HEK293 (cell line): ENCODE measurements around the gene STMND1.

Experiments
- CTCF ChIA-PET: fragments of 350-600 bp; formaldehyde crosslinking; extraction: SDS; loops from one replicate; lab custom pipeline; 2021; ENCODE audit warnings: antibody characterized with exemption; lab: Yijun Ruan, JAX
- POLR2A ChIA-PET: fragments of 300-600 bp; formaldehyde crosslinking; extraction: SDS; loops from one replicate; lab custom pipeline; 2020; ENCODE audit warnings: antibody characterized with exemption, inconsistent platforms; lab: Yijun Ruan, JAX
- H3K27ac ChIP-seq: fragments of 200-500 bp; sonication (Bioruptor generic); 2 replicates; pipeline ENCODE4 v1.5.1; 2014; ENCODE audit warnings: low read depth, low read length, control low read depth, inconsistent platforms; ENCODE audit errors: extremely low read depth
- H3K36me3 ChIP-seq, 2 experiments: fragments of 200-500 bp in 1 of 2; sonication (Bioruptor generic) in 1 of 2; 1 replicate in 1 of 2; 2 replicates in 1 of 2; pipeline ENCODE4 v1.5.1; 2014 to 2017; ENCODE audit warnings: inconsistent platforms in 2 of 2, low read length in 2 of 2; ENCODE audit not compliant: control insufficient read depth in 2 of 2, insufficient read depth in 1 of 2
- H3K4me1 ChIP-seq: fragments of 200-500 bp; sonication (Bioruptor generic); 2 replicates; pipeline ENCODE4 v1.5.1; 2014; ENCODE audit warnings: mild to moderate bottlenecking, low read length, inconsistent platforms; ENCODE audit not compliant: control insufficient read depth, insufficient read depth
- H3K4me3 ChIP-seq: 2 replicates; pipeline ENCODE4 v1.5.1; 2011; ENCODE audit warnings: low read depth, mild to moderate bottlenecking, control low read depth, low read length, moderate library complexity
- H3K9me3 ChIP-seq: fragments of 200-500 bp; sonication (Bioruptor generic); 2 replicates; pipeline ENCODE4 v1.5.1; 2014; ENCODE audit warnings: low read depth, low read length, inconsistent platforms; ENCODE audit not compliant: control insufficient read depth, insufficient read depth
- AEBP2 ChIP-seq: fragments of 450-650 bp; formaldehyde crosslinking; IDR thresholded peaks from 2 replicates; pipeline ENCODE4 v1.5.1; 2016; ENCODE audit warnings: missing biosample characterization, missing genetic modification characterization, borderline replicate concordance
- GLIS1 ChIP-seq: fragments of 450-650 bp; formaldehyde crosslinking; IDR thresholded peaks from 2 replicates; pipeline ENCODE4 v1.5.1; 2016; ENCODE audit warnings: missing biosample characterization, missing genetic modification characterization
- INSM2 ChIP-seq: fragments of 450-650 bp; formaldehyde crosslinking; IDR thresholded peaks from 2 replicates; pipeline ENCODE4 v1.5.1; 2016; ENCODE audit warnings: missing biosample characterization, missing genetic modification characterization
- KLF1 ChIP-seq: fragments of 450-650 bp; formaldehyde crosslinking; IDR thresholded peaks from 2 replicates; pipeline ENCODE4 v1.5.1; 2016; ENCODE audit warnings: missing biosample characterization, missing genetic modification characterization
- KLF10 ChIP-seq: fragments of 450-650 bp; IDR thresholded peaks from 2 replicates; pipeline ENCODE4 v1.5.1; 2018; ENCODE audit warnings: missing biosample characterization, mild to moderate bottlenecking, missing genetic modification characterization
- PBX3 ChIP-seq: sonication (generic); formaldehyde crosslinking; IDR thresholded peaks from 2 replicates; pipeline ENCODE4 v1.8.1; 2022; ENCODE audit warnings: mild to moderate bottlenecking, moderate library complexity, missing genetic modification reagents
- SP2 ChIP-seq: fragments of 450-650 bp; formaldehyde crosslinking; IDR thresholded peaks from 2 replicates; pipeline ENCODE4 v1.5.1; 2016; ENCODE audit warnings: missing biosample characterization, missing genetic modification characterization
- TCF7L2 ChIP-seq: IDR thresholded peaks from 2 replicates; pipeline ENCODE4 v1.6.1; 2011; ENCODE audit warnings: low read depth, mild to moderate bottlenecking, inconsistent platforms, low read length, moderate library complexity, borderline replicate concordance
- YY2 ChIP-seq: fragments of 450-650 bp; formaldehyde crosslinking; IDR thresholded peaks from 2 replicates; pipeline ENCODE4 v1.5.1; 2016; ENCODE audit warnings: missing biosample characterization, missing genetic modification characterization
- ZBTB26 ChIP-seq: fragments of 450-650 bp; formaldehyde crosslinking; optimal IDR thresholded peaks from 2 replicates; pipeline ENCODE3; 2016; ENCODE audit warnings: missing biosample characterization, mild to moderate bottlenecking, missing genetic modification characterization
- ZBTB48 ChIP-seq: fragments of 450-650 bp; formaldehyde crosslinking; IDR thresholded peaks from 2 replicates; pipeline ENCODE4 v1.5.1; 2016; ENCODE audit warnings: missing biosample characterization, missing genetic modification characterization
- ZBTB6 ChIP-seq: fragments of 450-650 bp; formaldehyde crosslinking; IDR thresholded peaks from 2 replicates; pipeline ENCODE4 v1.5.1; 2017; ENCODE audit warnings: missing biosample characterization, missing genetic modification characterization
- ZBTB8A ChIP-seq: fragments of 450-650 bp; formaldehyde crosslinking; IDR thresholded peaks from 2 replicates; pipeline ENCODE4 v1.5.1; 2016; ENCODE audit warnings: missing biosample characterization, missing genetic modification characterization
- ZEB2 ChIP-seq: fragments of 450-650 bp; formaldehyde crosslinking; IDR thresholded peaks from 2 replicates; pipeline ENCODE4 v1.5.1; 2016; ENCODE audit warnings: missing biosample characterization, missing genetic modification characterization
- ZFP41 ChIP-seq: fragments of 450-650 bp; formaldehyde crosslinking; IDR thresholded peaks from 2 replicates; pipeline ENCODE4 v1.5.1; 2016; ENCODE audit warnings: missing biosample characterization, missing genetic modification characterization, borderline replicate concordance
- ZNF157 ChIP-seq: fragments of 450-650 bp; formaldehyde crosslinking; IDR thresholded peaks from 2 replicates; pipeline ENCODE4 v1.5.1; 2016; ENCODE audit warnings: missing biosample characterization, missing genetic modification characterization
- ZNF169 ChIP-seq: fragments of 450-650 bp; formaldehyde crosslinking; IDR thresholded peaks from 2 replicates; pipeline ENCODE4 v1.5.1; 2016; ENCODE audit warnings: missing biosample characterization, missing genetic modification characterization
- ZNF18 ChIP-seq: fragments of 450-650 bp; formaldehyde crosslinking; IDR thresholded peaks from 2 replicates; pipeline ENCODE4 v1.5.1; 2016; ENCODE audit warnings: missing biosample characterization, missing genetic modification characterization
- ZNF24 ChIP-seq: fragments of 450-650 bp; formaldehyde crosslinking; IDR thresholded peaks from 2 replicates; pipeline ENCODE4 v1.5.1; 2016; ENCODE audit warnings: missing biosample characterization, missing genetic modification characterization
- ZNF433 ChIP-seq: fragments of 450-650 bp; formaldehyde crosslinking; IDR thresholded peaks from 2 replicates; pipeline ENCODE4 v1.5.1; 2016; ENCODE audit warnings: missing biosample characterization, missing genetic modification characterization, low read depth
- ZNF549 ChIP-seq: fragments of 450-650 bp; IDR thresholded peaks from 2 replicates; pipeline ENCODE4 v1.5.1; 2018; ENCODE audit warnings: missing biosample characterization, missing genetic modification characterization, mild to moderate bottlenecking, inconsistent platforms, moderate library complexity
- ZNF560 ChIP-seq: fragments of 450-650 bp; formaldehyde crosslinking; IDR thresholded peaks from 2 replicates; pipeline ENCODE4 v1.5.1; 2017; ENCODE audit warnings: missing biosample characterization, missing genetic modification characterization, borderline replicate concordance
- ZNF561 ChIP-seq: fragments of 450-650 bp; IDR thresholded peaks from 2 replicates; pipeline ENCODE4 v1.5.1; 2018; ENCODE audit warnings: missing biosample characterization, missing genetic modification characterization, borderline replicate concordance
- ZNF629 ChIP-seq: fragments of 450-650 bp; formaldehyde crosslinking; IDR thresholded peaks from 2 replicates; pipeline ENCODE4 v1.5.1; 2017; ENCODE audit warnings: missing biosample characterization, missing genetic modification characterization
- ZNF707 ChIP-seq: fragments of 450-650 bp; formaldehyde crosslinking; IDR thresholded peaks from 2 replicates; pipeline ENCODE4 v1.5.1; 2016; ENCODE audit warnings: missing biosample characterization, missing genetic modification characterization
- ZNF785 ChIP-seq: fragments of 450-650 bp; formaldehyde crosslinking; IDR thresholded peaks from 2 replicates; pipeline ENCODE4 v1.5.1; 2016; ENCODE audit warnings: missing biosample characterization, missing genetic modification characterization

The STMND1 gene

GRCh38 chr6:17172836-17173470 is 71.1 kb downstream of the STMND1 start:
- TF ChIP-seq ZFP41 (tag by site-specific recombination) (no peak), ZNF707 (no peak), ZBTB48 (tag by site-specific recombination) (no peak), ZNF433 (tag by site-specific recombination) (no peak), ZNF629 (tag by site-specific recombination) (no peak), KLF10 (tag by site-specific recombination) (no peak), SP2 (tag by site-specific recombination) (no peak), ZNF549 (tag by site-specific recombination) (no peak), ZNF560 (no peak), KLF1 (tag by site-specific recombination) (no peak), ZBTB6 (no peak), GLIS1 (tag by site-specific recombination) (no peak), AEBP2 (no peak), ZEB2 (tag by site-specific recombination) (no peak), ZNF157 (tag by site-specific recombination) (no peak), ZNF24 (tag by site-specific recombination) (no peak)
- ChIA-PET CTCF (interaction anchor here (0.5 to 1.3 kb wide), 3 partner anchors 17 to 977 kb away, joined by 3 read pairs; no protein-coding TSS in a partner anchor), POLR2A (no interaction called here)
- Histone ChIP-seq H3K9me3 (no peaks in the 10 kb centered on the region), H3K4me1 (no peaks in the 10 kb centered on the region), H3K4me3 (no peak overlapping the region), H3K27ac (no peak overlapping the region), H3K36me3 (no peaks in the 10 kb centered on the region)

- TF ChIP-seq ZBTB26 (tag by site-specific recombination) (no peak), ZNF561 (no peak), TCF7L2 (no peak), ZNF18 (tag by site-specific recombination) (no peak), PBX3 (no peak), ZBTB8A (tag by site-specific recombination) (no peak), ZEB2 (tag by site-specific recombination) (no peak), ZNF785 (tag by site-specific recombination) (no peak), INSM2 (tag by site-specific recombination) (no peak), YY2 (no peak), ZNF169 (tag by site-specific recombination) (no peak)
- Histone ChIP-seq H3K36me3 (no peaks in the 10 kb centered on the region), H3K9me3 (no peaks in the 10 kb centered on the region), H3K27ac (no peak overlapping the region), H3K4me1 (no peaks in the 10 kb centered on the region), H3K4me3 (no peak overlapping the region)
- ChIA-PET CTCF (interaction anchor here (0.9 to 1.3 kb wide), 3 partner anchors 11 to 406 kb away, joined by 3 to 11 read pairs (median 5); no protein-coding TSS in a partner anchor), POLR2A (no interaction called here)
Observed at GRCh38 chr6:17178326-17178725, 76.5 kb downstream of the STMND1 start.
